Erythroblast (primary cell): Measurements from ENCODE around the gene NDUFAF8.

Experiments used
- GATA1 ChIP-seq: IDR thresholded peaks from 2 replicates; pipeline ENCODE4 v1.6.1; 2011; ENCODE audit warnings: low read depth, mild to moderate bottlenecking, control low read depth, low read length, moderate library complexity
- POLR2A ChIP-seq: IDR thresholded peaks from 2 replicates; pipeline ENCODE4 v1.6.1; 2011; ENCODE audit warnings: mild to moderate bottlenecking, low read length

GRCh38 chr17:81245665-81246342, 6.7 kb downstream of the NDUFAF8 start:
- no peak for TF ChIP-seq POLR2A
- TF ChIP-seq GATA1, result no peak
